Tibial nerve (tissue), 4 donors: ENCODE measurements around the gene TMEM135. TPM values are rescaled to one million over a fixed set of nuclear protein-coding genes. Genes with fewer than 3 reads are reported as not detected.
A peak's percentile ranks its signal among the peaks of the same experiment; 100 is the strongest.

ENCODE experiments used
- DNase-seq, 2 donors: peaks; one replicate each; pipeline ENCODE4 v3.0.0-alpha.2; 2019; ENCODE audit warnings: low spot score in 2 of 2
- H3K27ac ChIP-seq, 4 donors: fragments of 200-600 bp; sonication (generic) in 3 of 4; one replicate each; pipeline ENCODE4 v1.5.1; 2017 to 2019; ENCODE audit warnings: mild to moderate bottlenecking in 1 of 4
- H3K27me3 ChIP-seq, 2 donors: fragments of 200-600 bp; sonication (generic) in 1 of 2; one replicate each; pipeline versions ENCODE4 v1.5.1 to v1.6.0; 2017 to 2019
- H3K36me3 ChIP-seq, 3 donors: fragments of 200-600 bp; sonication (generic); one replicate each; pipeline ENCODE4 v1.5.1; 2018 to 2019
- H3K4me1 ChIP-seq, 4 donors: fragments of 200-600 bp; sonication (generic) in 3 of 4; one replicate each; pipeline ENCODE4 v1.5.1; 2017 to 2019
- H3K4me3 ChIP-seq, 4 donors: fragments of 200-600 bp; sonication (generic) in 3 of 4; one replicate each; pipeline ENCODE4 v1.5.1; 2017 to 2019; ENCODE audit warnings: mild to moderate bottlenecking in 1 of 4, moderate library complexity in 1 of 4
- H3K9me3 ChIP-seq, 4 donors: fragments of 200-600 bp; sonication (generic) in 3 of 4; one replicate each; pipeline ENCODE4 v1.5.1; 2017 to 2019
- EP300 ChIP-seq, 2 donors: sonication (generic); formaldehyde crosslinking; IDR thresholded peaks; one replicate each; pipeline ENCODE4 v1.6.1; 2017; ENCODE audit warnings: antibody characterized with exemption in 2 of 2, mild to moderate bottlenecking in 1 of 2
- POLR2A ChIP-seq, 2 donors: fragments of 450-650 bp; IDR thresholded peaks; one replicate each; pipeline ENCODE4 v1.6.1; 2017; ENCODE audit warnings: antibody characterized with exemption in 2 of 2, mild to moderate bottlenecking in 2 of 2, moderate library complexity in 2 of 2
- WGBS, 2 donors: methylation state at CpG; one replicate each; pipeline ENCODE4 v1.1.5; 2018; 5-methylcytosine and 5-hydroxymethylcytosine counted together
- total RNA-seq, 4 donors: library from RNA; depleted of rRNA; stranded (reverse); fragments of >200 nt; gene quantifications; one replicate each; pipeline ENCODE4 v1.1.0, GENCODE V29; 2016
- TF ChIP-seq, protein P1 (sequence below), 5 experiments: fragments of 200-600 bp in 3 of 5; fragments of 450-650 bp in 2 of 5; sonication (generic) in 3 of 5; IDR thresholded peaks; one replicate each; pipeline ENCODE4 v1.5.1; 2016 to 2019; ENCODE audit warnings: antibody characterized with exemption in 5 of 5, mild to moderate bottlenecking in 3 of 5, moderate library complexity in 2 of 5

Gene TMEM135
- total RNA-seq, 4 donors from 2014 or later: 23.2 to 28.5 (median 25.6) TPM

GRCh38 chr11:87239531-87239930 is 201.8 kb downstream of the TMEM135 start:
- no peak overlapping the region for H3K4me3 ChIP-seq
- H3K36me3 ChIP-seq: no peaks in the 10 kb centered on the region
- WGBS, 2 donors: 48 to 56% methylated on average over 1 of the region's 1 CpG
- peaks cover 0 to 18% (median 2%) of the 10 kb centered on the region in 4 donors for H3K4me1 ChIP-seq
- H3K27ac ChIP-seq: peak overlapping the region in 2 of 4 donors; percentile 61
- no peaks in the 10 kb centered on the region for H3K9me3 ChIP-seq
- DNase-seq: no peak
- TF ChIP-seq, protein P1, sequence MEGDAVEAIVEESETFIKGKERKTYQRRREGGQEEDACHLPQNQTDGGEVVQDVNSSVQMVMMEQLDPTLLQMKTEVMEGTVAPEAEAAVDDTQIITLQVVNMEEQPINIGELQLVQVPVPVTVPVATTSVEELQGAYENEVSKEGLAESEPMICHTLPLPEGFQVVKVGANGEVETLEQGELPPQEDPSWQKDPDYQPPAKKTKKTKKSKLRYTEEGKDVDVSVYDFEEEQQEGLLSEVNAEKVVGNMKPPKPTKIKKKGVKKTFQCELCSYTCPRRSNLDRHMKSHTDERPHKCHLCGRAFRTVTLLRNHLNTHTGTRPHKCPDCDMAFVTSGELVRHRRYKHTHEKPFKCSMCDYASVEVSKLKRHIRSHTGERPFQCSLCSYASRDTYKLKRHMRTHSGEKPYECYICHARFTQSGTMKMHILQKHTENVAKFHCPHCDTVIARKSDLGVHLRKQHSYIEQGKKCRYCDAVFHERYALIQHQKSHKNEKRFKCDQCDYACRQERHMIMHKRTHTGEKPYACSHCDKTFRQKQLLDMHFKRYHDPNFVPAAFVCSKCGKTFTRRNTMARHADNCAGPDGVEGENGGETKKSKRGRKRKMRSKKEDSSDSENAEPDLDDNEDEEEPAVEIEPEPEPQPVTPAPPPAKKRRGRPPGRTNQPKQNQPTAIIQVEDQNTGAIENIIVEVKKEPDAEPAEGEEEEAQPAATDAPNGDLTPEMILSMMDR (IDR thresholded peaks at IDR 0.05): no peak
- no peak for TF ChIP-seq POLR2A (IDR thresholded peaks at IDR 0.05)
- no peak for TF ChIP-seq EP300 (IDR thresholded peaks at IDR 0.05)
- no peaks in the 10 kb centered on the region for H3K27me3 ChIP-seq

DNA sequence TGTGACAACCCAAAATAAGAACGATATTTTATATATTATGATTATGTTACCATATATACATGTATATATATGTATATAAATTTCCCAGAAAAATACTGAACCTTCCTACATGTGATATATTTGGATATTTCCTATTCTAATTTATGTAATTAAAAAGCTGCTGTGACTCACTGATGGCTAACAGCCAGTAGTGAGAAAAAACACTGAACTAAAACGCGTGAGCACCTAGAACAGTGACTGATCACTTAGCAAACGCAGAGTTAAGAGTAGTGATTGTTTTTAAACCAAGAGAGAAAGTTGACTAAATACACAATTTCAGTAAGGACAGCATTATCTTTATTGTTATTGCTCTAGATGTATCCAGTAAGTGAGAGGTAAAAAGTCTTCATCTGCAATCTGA is 213.8 kb downstream of the TMEM135 start:
- Histone ChIP-seq H3K4me1 (no peaks in the 10 kb centered on the region), H3K27ac (no peak overlapping the region), H3K27me3 (no peaks in the 10 kb centered on the region), H3K4me3 (no peak overlapping the region), H3K9me3 (no peaks in the 10 kb centered on the region), H3K36me3 (no peaks in the 10 kb centered on the region)
- no peak for DNase-seq
- 91 to 95% methylated on average over 4 of the region's 4 CpGs for WGBS, 2 donors
- no peak for TF ChIP-seq POLR2A (IDR thresholded peaks at IDR 0.05)
- no peak for TF ChIP-seq EP300 (IDR thresholded peaks at IDR 0.05)
- TF ChIP-seq, protein P1 (IDR thresholded peaks at IDR 0.05): no peak

GRCh38 chr11:87252869-87253268 is 215.1 kb downstream of the TMEM135 start:
- H3K9me3 ChIP-seq: no peaks in the 10 kb centered on the region
- no peak for DNase-seq
- H3K36me3 ChIP-seq: no peaks in the 10 kb centered on the region
- no peaks in the 10 kb centered on the region for H3K27me3 ChIP-seq
- no peak overlapping the region for H3K4me3 ChIP-seq
- no peak overlapping the region for H3K27ac ChIP-seq
- no peak for TF ChIP-seq POLR2A (IDR thresholded peaks at IDR 0.05)
- no peaks in the 10 kb centered on the region for H3K4me1 ChIP-seq

GRCh38 chr11:87254562-87254961 is 216.8 kb downstream of the TMEM135 start:
- Histone ChIP-seq H3K27me3 (no peaks in the 10 kb centered on the region), H3K9me3 (no peaks in the 10 kb centered on the region), H3K4me3 (no peak overlapping the region), H3K27ac (no peak overlapping the region), H3K36me3 (no peaks in the 10 kb centered on the region), H3K4me1 (peaks cover 0 to 7% (median 0%) of the 10 kb centered on the region in 4 donors)
- no peak for DNase-seq
- TF ChIP-seq POLR2A (IDR thresholded peaks at IDR 0.05): no peak
- TF ChIP-seq EP300 (IDR thresholded peaks at IDR 0.05): no peak
- TF ChIP-seq, protein P1 (IDR thresholded peaks at IDR 0.05): no peak
- WGBS, 2 donors: 77 to 88% methylated on average over 2 of the region's 2 CpGs

GRCh38 chr11:87255589-87255988 is 217.9 kb downstream of the TMEM135 start:
- Histone ChIP-seq H3K4me1 (peaks cover 0 to 17% (median 2%) of the 10 kb centered on the region in 4 donors), H3K27ac (no peak overlapping the region)

More at GRCh38 chr11:87255589-87255988, 217.9 kb downstream of the TMEM135 start:
- H3K9me3 ChIP-seq: no peaks in the 10 kb centered on the region
- no peak overlapping the region for H3K4me3 ChIP-seq
- DNase-seq: no peak
- no peaks in the 10 kb centered on the region for H3K27me3 ChIP-seq
- no peak for TF ChIP-seq POLR2A (IDR thresholded peaks at IDR 0.05)
- TF ChIP-seq EP300 (IDR thresholded peaks at IDR 0.05): no peak
- TF ChIP-seq, protein P1 (IDR thresholded peaks at IDR 0.05): no peak
- H3K36me3 ChIP-seq: no peaks in the 10 kb centered on the region
